ENCODE results near the gene GARIN3. TPM values are rescaled to one million over a fixed set of nuclear protein-coding genes. Genes with fewer than 3 reads are reported as not detected.

Gene GARIN3
- total RNA-seq, 1 experiment from 2014 or later: not detected

DNA sequence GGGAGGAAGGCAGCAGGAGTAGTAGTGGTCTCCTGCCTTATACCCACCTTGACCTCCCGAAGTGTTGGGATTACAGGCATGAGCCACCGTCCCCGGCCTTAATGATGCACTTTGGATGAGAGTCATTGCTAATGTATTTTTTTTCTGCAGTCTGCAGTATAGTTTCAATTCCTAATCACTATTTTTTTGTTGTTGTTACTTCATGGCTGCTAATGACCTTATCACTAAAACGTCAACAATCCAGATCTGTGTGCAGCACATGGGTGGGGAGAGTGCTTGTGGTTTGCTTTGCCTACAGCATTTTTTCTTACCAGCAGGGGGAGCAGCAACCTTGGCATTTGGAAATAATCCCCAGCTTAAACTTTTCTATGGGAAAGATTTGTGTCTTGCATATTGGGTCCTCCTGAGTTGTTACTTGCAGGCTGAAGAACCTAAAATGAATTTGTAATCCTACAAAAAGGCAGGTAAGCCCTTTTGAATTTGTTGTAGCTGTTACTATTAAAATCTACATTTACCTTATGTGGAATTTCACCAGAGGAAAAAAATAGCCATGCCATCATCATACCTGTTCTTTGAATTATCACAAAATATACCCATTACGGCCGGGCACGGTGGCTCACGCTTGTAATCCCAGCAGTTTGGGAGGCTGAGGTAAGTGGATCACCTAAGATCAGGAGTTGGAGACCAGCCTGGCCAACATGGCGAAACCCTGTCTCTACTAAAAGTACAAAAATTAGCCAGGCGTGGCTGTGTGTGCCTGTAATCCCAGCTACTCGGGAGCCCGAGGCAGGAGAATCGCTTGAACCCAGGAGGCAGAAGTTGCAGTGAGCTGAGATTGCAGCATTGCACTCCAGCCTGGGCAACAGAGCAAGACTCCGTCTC, 17.1 kb downstream of the GARIN3 start:
- DNase-seq (ENCODE audit: low spot score): peak; percentile 80

DNA sequence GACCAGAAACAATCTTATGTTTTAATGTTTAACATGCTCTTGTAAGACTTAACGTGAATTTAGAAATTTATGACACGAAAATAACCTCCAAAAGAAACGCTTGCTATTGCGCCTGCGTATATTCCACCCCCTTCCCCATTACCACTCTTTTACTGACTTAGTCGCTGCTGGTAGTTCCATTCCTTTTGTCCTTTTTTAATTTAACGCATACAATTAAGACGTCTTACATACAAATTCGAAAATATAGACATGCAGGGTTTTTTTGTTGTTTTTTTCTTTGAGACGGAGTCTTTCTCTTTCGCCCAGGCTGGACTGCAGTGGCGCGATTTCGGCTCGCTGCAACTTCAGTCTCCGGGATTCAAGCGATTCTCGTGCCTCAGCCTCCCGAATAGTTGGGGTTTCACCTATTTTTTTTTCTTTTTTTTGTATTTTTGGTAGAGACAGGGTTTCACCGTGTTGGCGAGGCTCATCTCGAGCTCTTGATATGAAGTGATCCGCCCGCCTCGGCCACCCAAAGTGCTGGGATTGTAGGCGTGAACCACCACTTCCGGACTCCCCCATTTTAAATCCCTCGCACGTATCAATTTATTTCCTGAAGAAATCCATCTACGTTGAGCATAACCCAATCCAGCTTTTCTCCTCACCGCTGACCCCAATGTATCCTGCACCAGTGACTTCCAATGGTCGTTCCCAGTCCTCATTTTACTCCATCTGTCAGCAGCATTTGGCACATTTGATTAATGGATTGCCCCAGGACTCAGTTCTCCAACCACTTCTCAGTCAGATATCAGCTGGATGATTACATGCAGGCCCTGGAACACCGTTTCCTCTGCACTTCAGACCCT, 22.7 kb downstream of the GARIN3 start:
- DNase-seq (ENCODE audit: low spot score): peak; percentile 41

DNA sequence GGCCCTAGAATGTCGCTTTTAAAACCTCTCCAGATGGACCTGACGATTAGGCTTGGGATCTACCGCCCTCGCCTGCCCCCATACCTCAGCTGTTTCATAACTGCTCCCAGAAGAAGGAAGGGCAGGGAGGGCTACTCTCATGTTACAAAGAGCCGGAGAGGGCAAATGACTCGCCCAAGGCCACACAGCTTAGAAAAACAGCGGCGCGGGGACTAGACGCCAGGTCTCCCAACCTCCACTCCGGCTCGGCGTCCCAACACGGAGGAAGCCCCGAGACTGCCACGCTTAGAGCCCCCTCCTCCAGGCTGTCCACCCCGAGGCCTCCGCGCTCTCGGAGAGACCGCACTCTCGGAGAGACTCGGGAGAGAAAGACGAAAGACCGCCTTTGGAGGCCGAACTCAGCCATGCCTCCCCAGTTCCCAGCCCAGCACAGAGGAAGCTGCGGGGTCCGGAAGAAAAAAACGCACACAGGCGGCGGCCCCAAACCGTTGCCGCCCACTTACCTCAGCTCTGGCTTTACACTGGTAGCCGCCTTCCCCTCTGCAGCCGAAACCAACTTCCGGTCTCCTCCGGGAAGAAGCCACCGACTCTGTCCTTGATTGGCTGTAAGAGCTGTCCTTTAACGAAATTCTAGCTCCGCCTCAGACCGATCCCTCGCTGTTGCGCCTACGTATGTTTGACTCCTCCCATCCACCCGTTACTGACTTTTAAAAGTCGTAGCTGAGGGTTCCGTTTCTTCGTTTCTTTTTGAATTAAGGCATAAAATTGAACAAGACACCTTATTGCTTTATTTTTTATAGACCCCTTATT, 23.5 kb downstream of the GARIN3 start, which contains the start of gene MED7:
Gene MED7, minus strand, starts transcription at position 549 of the 810 bp plus-strand sequence. CDS start 3,434 bp downstream, outside the sequence.
- peak; percentile 98 for DNase-seq (ENCODE audit: low spot score)

DNA sequence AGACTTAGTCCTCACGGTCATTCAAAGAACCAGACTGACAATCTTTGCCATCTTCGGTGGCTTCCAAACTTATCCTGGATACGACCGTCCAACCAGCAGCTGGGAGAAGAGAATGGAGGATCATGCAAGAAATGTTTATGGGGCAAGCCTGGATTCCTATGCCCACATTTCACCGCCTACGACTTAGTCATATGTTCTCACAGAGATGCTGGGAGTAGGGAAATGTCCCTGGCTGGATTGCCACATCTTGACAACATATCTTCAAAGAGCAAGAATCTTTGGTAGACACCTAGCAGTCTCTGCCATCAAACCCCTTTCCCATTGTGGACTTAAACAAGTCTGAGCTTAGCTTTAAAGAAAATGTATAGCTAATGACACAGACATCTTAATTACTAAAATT, 28.4 kb downstream of the GARIN3 start:
- no peak for DNase-seq (ENCODE audit: low spot score)

DNA sequence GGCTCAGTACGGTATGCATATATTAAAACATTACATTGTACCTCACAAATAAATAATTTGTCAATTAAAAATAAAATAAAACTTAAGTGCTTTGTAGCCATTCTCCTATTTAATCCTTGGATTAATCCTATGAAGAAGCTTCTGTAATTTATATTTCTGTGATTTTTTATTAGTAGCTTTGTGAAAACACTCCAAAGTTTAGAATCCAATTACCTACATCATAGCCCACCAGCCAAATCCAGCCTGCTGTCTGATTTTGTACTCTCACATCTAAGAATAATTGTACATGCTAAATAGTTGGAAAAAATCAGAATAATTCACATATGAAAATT, 33.8 kb downstream of the GARIN3 start:
- DNase-seq (ENCODE audit: low spot score): no peak

DNA sequence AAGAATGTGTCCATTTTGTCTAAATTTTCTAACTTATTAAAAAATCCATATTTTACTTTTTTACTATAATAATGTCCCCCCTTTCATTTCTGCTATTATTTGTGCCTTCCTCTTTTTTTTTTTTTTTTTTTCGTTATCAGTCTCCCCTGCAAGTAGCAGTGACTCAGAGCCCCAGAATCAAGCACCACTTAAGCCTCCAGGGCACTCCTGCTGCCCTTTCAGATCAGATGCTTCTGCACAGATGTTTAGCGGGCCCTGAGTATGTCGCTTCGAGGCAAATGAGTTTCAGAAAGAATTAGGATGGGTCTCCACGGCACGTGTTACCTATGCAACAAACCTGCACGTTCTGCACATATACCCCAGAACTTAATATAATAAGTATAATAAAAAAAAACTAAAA, 35.1 kb downstream of the GARIN3 start:
- DNase-seq (ENCODE audit: low spot score): no peak

DNA sequence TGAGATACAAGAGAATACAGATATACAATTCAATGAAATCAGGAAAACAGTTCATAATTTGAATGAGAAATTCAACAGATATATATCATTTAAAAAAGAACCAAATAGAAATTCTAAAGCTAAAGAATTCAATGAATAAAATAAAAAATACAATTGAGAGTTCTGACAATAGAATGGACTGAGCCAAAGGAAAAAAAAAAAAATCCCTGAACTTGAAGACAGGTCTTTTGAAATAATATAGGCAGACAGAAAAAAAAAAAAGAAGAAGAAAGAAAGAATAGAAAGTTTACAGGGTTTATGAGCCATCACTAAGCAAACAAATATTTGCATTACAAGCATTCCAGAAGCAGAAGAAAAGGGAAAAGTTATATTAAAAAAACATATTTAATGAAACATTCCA, 44.4 kb downstream of the GARIN3 start:
- no peak for DNase-seq (ENCODE audit: low spot score)

DNA sequence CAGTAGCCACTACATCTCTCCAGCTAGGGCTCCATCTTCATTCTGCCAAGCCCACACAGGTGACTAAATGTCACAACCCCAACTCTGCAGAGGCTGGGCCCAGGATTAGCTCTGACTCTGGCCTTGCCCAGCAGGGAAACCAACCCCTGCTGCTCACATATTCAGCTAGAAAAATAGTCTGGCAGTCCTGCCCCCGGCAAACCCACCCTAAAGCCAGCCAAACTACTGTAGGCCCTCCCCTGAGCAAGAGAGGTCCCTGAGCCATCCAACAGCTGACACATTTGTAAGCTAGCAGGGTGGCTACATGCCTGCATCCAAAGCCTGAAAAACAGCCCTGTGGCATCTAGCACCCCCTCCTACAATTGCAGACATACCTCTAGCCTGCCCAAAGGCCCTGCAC, 46.0 kb downstream of the GARIN3 start:
- DNase-seq (ENCODE audit: low spot score): no peak

DNA sequence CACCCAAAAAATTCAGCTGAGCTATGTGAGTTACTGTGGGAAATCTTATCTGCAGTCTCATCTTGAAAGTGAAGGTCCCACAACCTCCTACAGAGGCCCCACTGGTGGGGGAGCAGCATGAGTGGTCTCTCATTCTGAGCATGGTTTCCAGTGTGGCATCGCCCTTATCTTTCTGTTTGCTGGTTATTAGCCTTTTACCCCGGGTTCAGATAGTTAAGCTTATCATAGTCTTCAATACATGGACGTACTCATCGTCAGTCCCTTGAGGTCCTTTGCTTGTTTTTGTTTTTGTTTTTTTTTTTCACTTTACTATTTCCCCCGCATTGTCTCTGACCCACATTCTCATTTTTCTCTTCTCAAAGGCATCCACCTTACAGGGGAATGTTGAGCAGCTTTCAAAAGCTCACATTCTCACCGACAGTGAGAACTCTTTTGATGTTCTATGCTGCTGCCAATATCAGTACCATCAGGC, 49.5 kb downstream of the GARIN3 start:
- DNase-seq (ENCODE audit: low spot score): no peak

DNA sequence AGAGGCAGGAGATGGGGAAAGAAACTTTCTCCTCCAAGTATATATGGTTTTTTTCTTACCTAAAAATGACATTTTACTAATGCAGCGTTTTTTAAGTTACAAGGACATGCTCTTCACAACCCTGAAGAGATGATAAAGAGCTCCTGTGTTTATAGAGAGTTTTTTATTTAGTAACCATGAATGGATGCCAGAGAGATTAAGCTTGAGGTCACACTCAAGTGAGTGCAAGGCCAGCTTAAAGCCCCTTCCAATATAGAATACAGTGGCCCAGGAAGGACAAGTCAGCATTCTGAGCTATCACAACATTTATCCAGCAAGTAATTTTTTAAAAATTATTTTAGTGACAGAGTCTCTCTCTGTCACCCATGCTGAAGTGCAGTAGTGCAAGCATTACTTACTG, 50.6 kb downstream of the GARIN3 start:
- no peak for DNase-seq (ENCODE audit: low spot score)

DNA sequence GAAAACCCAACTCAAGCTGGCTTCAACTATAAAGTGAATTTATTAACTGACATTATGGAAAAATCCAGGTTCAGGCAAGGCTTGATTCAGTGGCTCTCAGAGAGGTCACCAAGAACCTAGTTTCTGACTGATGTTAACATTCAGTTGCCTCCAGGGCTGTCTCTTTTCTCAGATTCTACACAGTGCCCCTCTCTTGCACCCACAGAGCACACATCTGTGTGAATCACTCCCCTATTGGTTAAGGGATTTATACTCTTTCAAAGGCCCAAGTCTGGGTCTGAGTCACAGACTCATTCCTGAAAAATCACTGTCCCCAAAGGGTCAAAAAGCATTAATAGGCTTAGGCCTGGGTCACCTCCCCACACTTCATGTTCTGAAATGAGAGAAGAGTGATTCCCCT, 51.1 kb downstream of the GARIN3 start:
- DNase-seq (ENCODE audit: low spot score): no peak

DNA sequence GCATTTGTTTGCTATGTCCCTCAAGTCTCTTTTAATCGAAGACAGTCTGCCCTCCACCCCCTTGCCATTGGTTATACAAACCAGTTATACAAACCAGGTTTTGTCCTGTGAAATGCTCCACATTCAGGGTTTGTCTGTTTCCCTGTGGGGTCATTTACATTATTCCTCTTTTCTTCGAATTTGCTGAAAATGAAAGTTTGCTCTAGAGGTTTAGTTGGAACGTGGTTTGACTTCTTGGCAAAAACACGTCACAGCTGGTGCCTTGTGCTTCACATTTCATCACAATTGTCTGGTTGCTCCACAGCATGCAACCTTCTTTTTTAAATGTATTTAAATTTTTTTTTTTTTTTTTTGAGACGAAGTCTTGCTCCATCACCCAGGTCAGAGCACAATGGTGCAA, 53.1 kb downstream of the GARIN3 start:
- DNase-seq (ENCODE audit: low spot score): no peak

Other genes with a start within 250 kb of the GARIN3 start
- not detected in 2 replicates for gene TIMD4, start 203.0 kb downstream of the GARIN3 start, total RNA-seq (2014; rRNA removed; shearing (Covaris generic))
- gene HAVCR1, start 107.1 kb downstream of the GARIN3 start, total RNA-seq (2014; rRNA removed; shearing (Covaris generic)): not detected in 2 replicates
- gene HAVCR2, start 57.2 kb downstream of the GARIN3 start, total RNA-seq (2014; rRNA removed; shearing (Covaris generic)): not detected in 2 replicates
- 3.6 and 4.5 TPM in 2 replicates for gene MED7, start 23.4 kb downstream of the GARIN3 start, total RNA-seq (2014; rRNA removed; shearing (Covaris generic))
- gene ITK, start 14.6 kb upstream of the GARIN3 start, total RNA-seq (2014; rRNA removed; shearing (Covaris generic)): not detected in 2 replicates
- 14.8 and 14.9 TPM in 2 replicates for gene CYFIP2, start 99.9 kb upstream of the GARIN3 start, total RNA-seq (2014; rRNA removed; shearing (Covaris generic))

Measured in HT-29 (cell line).